ENCODE results near the gene ITGA6. TPM values are rescaled to one million over a fixed set of nuclear protein-coding genes. Genes with fewer than 3 reads are reported as not detected.

Gene ITGA6
- total RNA-seq, 6 donors from 2014 or later, result 38.1 to 99.7 (median 57.9) TPM

DNA sequence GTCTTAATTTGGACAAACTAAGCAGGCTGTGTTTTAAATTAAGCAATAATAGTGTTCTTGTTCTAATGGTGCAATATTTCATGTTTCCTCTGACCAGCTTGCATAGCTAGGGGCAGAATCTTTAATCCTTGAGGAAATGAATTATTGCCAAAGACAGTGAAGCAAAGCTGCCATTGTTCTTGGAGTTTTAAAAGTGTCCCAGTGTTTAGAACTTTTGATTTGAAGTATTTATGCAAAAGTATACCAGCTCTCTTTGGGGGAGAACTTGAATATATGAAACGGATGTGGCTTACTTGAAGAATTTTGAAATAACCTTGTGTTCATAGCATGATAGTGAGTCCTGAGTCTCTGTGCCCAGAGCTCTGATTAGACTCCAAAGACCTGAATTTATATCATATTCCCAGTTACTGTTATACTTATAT lies 33.4 kb downstream of the ITGA6 start:
- TF ChIP-seq POLR2AphosphoS5 (IDR thresholded peaks at IDR 0.05), result no peak
- TF ChIP-seq POLR2A (IDR thresholded peaks at IDR 0.05), result no peak
- no peak for TF ChIP-seq EP300 (IDR thresholded peaks at IDR 0.05)
- TF ChIP-seq, protein P1, sequence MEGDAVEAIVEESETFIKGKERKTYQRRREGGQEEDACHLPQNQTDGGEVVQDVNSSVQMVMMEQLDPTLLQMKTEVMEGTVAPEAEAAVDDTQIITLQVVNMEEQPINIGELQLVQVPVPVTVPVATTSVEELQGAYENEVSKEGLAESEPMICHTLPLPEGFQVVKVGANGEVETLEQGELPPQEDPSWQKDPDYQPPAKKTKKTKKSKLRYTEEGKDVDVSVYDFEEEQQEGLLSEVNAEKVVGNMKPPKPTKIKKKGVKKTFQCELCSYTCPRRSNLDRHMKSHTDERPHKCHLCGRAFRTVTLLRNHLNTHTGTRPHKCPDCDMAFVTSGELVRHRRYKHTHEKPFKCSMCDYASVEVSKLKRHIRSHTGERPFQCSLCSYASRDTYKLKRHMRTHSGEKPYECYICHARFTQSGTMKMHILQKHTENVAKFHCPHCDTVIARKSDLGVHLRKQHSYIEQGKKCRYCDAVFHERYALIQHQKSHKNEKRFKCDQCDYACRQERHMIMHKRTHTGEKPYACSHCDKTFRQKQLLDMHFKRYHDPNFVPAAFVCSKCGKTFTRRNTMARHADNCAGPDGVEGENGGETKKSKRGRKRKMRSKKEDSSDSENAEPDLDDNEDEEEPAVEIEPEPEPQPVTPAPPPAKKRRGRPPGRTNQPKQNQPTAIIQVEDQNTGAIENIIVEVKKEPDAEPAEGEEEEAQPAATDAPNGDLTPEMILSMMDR (IDR thresholded peaks at IDR 0.05), result no peak
- H3K27ac ChIP-seq, result peak overlapping the region in 1 of 4 donors; percentile 11
- no peak overlapping the region for H3K4me3 ChIP-seq
- ATAC-seq (ENCODE audit: low FRiP score in 2 of 2) (no peak), DNase-seq (no peak)
- H3K27me3 ChIP-seq, result no peaks in the 10 kb centered on the region
- H3K4me1 ChIP-seq, result peaks cover 50 to 57% (median 55%) of the 10 kb centered on the region in 4 donors
- no peaks in the 10 kb centered on the region for H3K36me3 ChIP-seq
- 41 to 48% methylated on average over 1 of the region's 1 CpG for WGBS, 2 donors
- H3K9me3 ChIP-seq, result no peaks in the 10 kb centered on the region

- TF ChIP-seq, protein P1 (IDR thresholded peaks at IDR 0.05), result peak; percentile 73 to 90 (median 84)
- TF ChIP-seq POLR2AphosphoS5 (IDR thresholded peaks at IDR 0.05), result no peak
- TF ChIP-seq EP300 (IDR thresholded peaks at IDR 0.05), result no peak
- TF ChIP-seq POLR2A (IDR thresholded peaks at IDR 0.05), result no peak
- 13 to 38% methylated on average over 4 to 11 of the region's 11 CpGs for WGBS, 2 donors
- peak overlapping the region in 3 of 4 donors; percentile 6 to 61 (median 37) for H3K27ac ChIP-seq
- peaks cover 44 to 52% (median 48%) of the 10 kb centered on the region in 4 donors for H3K4me1 ChIP-seq
- H3K36me3 ChIP-seq, result peaks cover 0 to 3% (median 1%) of the 10 kb centered on the region in 4 donors
- H3K27me3 ChIP-seq, result no peaks in the 10 kb centered on the region
- H3K9me3 ChIP-seq, result no peaks in the 10 kb centered on the region
- DNase-seq, result peak; percentile 77 to 89
- ATAC-seq (ENCODE audit: low FRiP score in 2 of 2), result peak; percentile 72 to 76
- H3K4me3 ChIP-seq, result peak overlapping the region in 1 of 4 donors; percentile 5
Measured at GRCh38 chr2:172461591-172462372, 34.4 kb downstream of the ITGA6 start.

DNA sequence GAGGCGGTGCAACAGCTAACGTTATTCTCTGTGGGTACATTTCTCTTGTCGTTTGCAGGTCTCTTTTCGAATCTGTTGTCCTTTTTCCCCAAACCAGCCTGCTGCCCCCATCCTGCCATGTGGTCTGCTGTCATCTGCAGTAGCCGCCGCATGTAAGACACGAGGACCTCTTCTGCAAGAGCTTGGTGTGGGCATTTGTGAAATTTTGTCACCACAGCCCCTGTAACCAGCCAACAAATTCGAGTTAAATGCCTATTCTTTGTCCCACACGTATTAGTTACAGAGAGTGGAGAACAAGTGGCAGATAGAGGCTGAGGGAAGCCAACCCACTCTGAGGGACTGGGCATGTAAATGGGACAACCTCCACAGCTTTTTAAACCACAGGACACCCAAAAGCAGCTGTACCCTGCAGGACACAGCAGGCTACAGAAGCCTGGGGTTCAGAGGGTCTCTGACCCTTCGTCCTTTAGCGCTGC lies 35.0 kb downstream of the ITGA6 start:
- TF ChIP-seq, protein P1 (IDR thresholded peaks at IDR 0.05), result no peak
- TF ChIP-seq POLR2A (IDR thresholded peaks at IDR 0.05) (no peak), POLR2AphosphoS5 (IDR thresholded peaks at IDR 0.05) (no peak), EP300 (IDR thresholded peaks at IDR 0.05) (no peak)
- DNase-seq (no peak), ATAC-seq (ENCODE audit: low FRiP score in 2 of 2) (no peak)
- Histone ChIP-seq H3K27me3 (no peaks in the 10 kb centered on the region), H3K4me3 (peak overlapping the region in 2 of 4 donors; percentile 1 to 5), H3K4me1 (peaks cover 44 to 52% (median 48%) of the 10 kb centered on the region in 4 donors), H3K36me3 (peaks cover 0 to 5% (median 1%) of the 10 kb centered on the region in 4 donors), H3K27ac (peak overlapping the region in 3 of 4 donors; percentile 6 to 61 (median 37)), H3K9me3 (no peaks in the 10 kb centered on the region)
- WGBS, 2 donors, result 43 to 54% methylated on average over 11 of the region's 11 CpGs

DNA sequence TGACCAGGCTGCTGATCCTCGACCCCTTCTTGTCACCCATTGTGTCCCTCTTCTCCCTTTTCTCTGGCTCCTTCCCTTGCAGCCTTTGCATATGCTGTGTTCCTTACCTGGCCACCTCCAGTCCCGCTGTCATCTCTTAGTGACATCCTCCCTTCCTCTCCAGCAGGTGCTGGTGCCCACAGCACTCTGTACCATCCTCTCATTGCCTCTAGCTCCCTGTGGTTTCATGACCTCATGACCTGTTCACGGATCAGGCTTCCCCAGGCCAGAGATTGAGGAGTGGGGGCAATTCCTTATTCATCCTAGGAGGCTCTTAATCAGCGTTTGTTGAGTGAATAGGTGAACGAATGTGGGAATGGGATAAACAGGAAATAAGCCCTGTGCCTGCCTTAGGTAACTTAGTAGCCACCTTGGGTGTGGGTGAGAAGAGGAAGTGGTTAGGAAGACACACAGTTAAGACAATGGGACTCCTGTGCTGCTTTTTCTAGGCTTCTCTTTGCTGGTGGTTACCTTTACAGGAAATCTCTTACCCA lies 35.5 kb downstream of the ITGA6 start:
- DNase-seq (no peak), ATAC-seq (ENCODE audit: low FRiP score in 2 of 2) (no peak)
- no peaks in the 10 kb centered on the region for H3K9me3 ChIP-seq
- H3K4me1 ChIP-seq, result peaks cover 44 to 52% (median 48%) of the 10 kb centered on the region in 4 donors
- WGBS, 2 donors, result 44 to 54% methylated on average over 5 of the region's 5 CpGs
- H3K27me3 ChIP-seq, result no peaks in the 10 kb centered on the region
- TF ChIP-seq, protein P1 (IDR thresholded peaks at IDR 0.05), result no peak
- TF ChIP-seq POLR2A (IDR thresholded peaks at IDR 0.05) (no peak), POLR2AphosphoS5 (IDR thresholded peaks at IDR 0.05) (no peak), EP300 (IDR thresholded peaks at IDR 0.05) (no peak)
- peaks cover 0 to 10% (median 1%) of the 10 kb centered on the region in 4 donors for H3K36me3 ChIP-seq
- peak overlapping the region in 3 of 4 donors; percentile 6 to 61 (median 37) for H3K27ac ChIP-seq
- peak overlapping the region in 1 of 4 donors; percentile 1 for H3K4me3 ChIP-seq

Data from upper lobe of left lung (tissue), 6 donors.